AG10803 (cell line): Measurements from ENCODE around the gene ZC3HAV1.
A peak's percentile ranks its signal among the peaks of the same experiment; 100 is the strongest.
"Not testable (repeated sequence)": the region's sequence is repeated elsewhere in the genome, so short reads cannot be mapped to it uniquely, and the experiment has no call there.

ENCODE experiments used
- DNase-seq: peaks from one replicate; pipeline ENCODE4 v3.0.0; 2010; ENCODE audit warnings: low read depth
- H3K4me3 ChIP-seq: 2 replicates; pipeline ENCODE4 v1.5.1; 2011; ENCODE audit warnings: mild to moderate bottlenecking, low read length, control low read depth
- TF ChIP-seq, protein P1 (sequence below): conservative IDR thresholded peaks from 2 replicates; pipeline ENCODE4 v1.5.1; 2011; ENCODE audit warnings: mild to moderate bottlenecking, low read length, control low read depth, inconsistent platforms

The ZC3HAV1 gene

GRCh38 chr7:139105484-139105883 is 4.0 kb downstream of the ZC3HAV1 start:
- H3K4me3 ChIP-seq: no peak overlapping the region
- TF ChIP-seq, protein P1, sequence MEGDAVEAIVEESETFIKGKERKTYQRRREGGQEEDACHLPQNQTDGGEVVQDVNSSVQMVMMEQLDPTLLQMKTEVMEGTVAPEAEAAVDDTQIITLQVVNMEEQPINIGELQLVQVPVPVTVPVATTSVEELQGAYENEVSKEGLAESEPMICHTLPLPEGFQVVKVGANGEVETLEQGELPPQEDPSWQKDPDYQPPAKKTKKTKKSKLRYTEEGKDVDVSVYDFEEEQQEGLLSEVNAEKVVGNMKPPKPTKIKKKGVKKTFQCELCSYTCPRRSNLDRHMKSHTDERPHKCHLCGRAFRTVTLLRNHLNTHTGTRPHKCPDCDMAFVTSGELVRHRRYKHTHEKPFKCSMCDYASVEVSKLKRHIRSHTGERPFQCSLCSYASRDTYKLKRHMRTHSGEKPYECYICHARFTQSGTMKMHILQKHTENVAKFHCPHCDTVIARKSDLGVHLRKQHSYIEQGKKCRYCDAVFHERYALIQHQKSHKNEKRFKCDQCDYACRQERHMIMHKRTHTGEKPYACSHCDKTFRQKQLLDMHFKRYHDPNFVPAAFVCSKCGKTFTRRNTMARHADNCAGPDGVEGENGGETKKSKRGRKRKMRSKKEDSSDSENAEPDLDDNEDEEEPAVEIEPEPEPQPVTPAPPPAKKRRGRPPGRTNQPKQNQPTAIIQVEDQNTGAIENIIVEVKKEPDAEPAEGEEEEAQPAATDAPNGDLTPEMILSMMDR: no peak
- no peak for DNase-seq

DNA sequence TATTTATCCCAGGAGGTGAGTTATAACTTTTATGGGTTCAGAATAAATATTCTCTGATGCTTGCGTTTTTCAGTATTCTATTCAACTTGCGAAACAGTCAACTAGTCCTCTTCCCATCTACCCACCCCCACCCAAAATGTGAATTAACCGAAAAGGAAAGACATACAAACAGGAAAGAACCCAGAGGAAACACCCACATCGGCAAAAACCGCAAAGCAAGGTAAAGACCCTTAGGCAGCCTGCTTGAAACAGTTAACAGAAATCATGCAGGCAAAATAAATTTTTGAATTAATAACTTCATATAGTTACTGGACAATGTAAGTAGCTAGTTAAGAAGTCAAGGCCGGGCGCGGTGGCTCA is 5.4 kb downstream of the ZC3HAV1 start:
- TF ChIP-seq, protein P1: no peak
- no peak for DNase-seq
- no peak overlapping the region for H3K4me3 ChIP-seq

GRCh38 chr7:139103057-139103815 is 6.3 kb downstream of the ZC3HAV1 start:
- no peak for DNase-seq
- TF ChIP-seq, protein P1: no peak
- H3K4me3 ChIP-seq: no peak overlapping the region

- not testable (repeated sequence) for H3K4me3 ChIP-seq, DNase-seq
Observed at GRCh38 chr7:139101637-139102158, 7.8 kb downstream of the ZC3HAV1 start.

DNA sequence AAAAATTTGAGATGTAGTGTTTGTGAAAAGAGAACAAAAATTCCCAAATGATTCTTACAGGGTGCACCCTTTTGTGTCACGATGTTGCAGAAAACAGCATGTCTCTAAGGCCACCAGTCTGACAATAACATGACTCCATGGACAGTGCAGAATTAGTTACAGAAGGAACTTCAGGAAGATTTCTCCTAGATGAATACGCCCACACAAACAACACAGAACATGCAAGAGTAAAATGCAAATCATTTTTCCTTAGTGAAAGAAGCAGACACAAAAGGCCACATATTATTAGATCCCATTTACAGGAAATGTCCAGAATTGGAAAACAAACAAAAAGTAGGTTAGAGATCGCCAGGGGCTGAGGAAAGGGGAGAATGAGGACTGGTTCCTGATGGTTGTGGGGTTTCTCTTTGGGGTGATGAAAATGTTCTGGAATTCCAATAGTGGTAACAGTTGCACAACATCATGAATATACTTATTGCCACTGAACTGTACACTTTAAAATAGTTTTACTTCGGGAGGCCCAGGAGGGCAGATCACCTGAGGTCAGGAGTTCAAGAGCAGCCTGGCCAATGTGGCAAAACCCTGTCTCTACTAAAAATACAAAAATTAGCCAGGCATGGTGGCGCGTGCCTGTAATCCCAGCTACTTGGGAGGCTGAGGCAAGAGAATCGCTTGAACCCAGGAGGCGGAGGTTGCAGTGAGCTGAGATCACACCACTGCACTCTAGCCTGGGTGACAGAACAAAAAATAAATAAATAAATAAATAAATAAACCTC is 10.2 kb downstream of the ZC3HAV1 start:
- H3K4me3 ChIP-seq: no peak overlapping the region
- TF ChIP-seq, protein P1: no peak
- peak; percentile 36 for DNase-seq

- no peak for DNase-seq
- TF ChIP-seq, protein P1: no peak
- H3K4me3 ChIP-seq: no peak overlapping the region
Observed at GRCh38 chr7:139095194-139095659, 14.3 kb downstream of the ZC3HAV1 start.

GRCh38 chr7:139094596-139094995 is 14.9 kb downstream of the ZC3HAV1 start:
- DNase-seq: no peak
- no peak overlapping the region for H3K4me3 ChIP-seq
- TF ChIP-seq, protein P1: no peak
